GM12864 (cell line): ENCODE results near the gene EXOC6.
"Not testable (repeated sequence)": the region's sequence is repeated elsewhere in the genome, so short reads cannot be mapped to it uniquely, and the experiment has no call there.

ENCODE experiments used
- DNase-seq: peaks from one replicate; pipeline ENCODE4 v3.0.0-alpha.2; 2011; ENCODE audit warnings: low read depth
- H3K4me3 ChIP-seq: 2 replicates; pipeline ENCODE4 v1.5.1; 2011; ENCODE audit warnings: mild to moderate bottlenecking, low read depth, low read length, control low read depth
- TF ChIP-seq, protein P1 (sequence below): IDR thresholded peaks from 2 replicates; pipeline ENCODE4 v1.5.1; 2011; ENCODE audit warnings: low read depth, mild to moderate bottlenecking, moderate library complexity, low read length, control low read depth, inconsistent platforms; ENCODE audit errors: missing control alignments

EXOC6 gene

DNA sequence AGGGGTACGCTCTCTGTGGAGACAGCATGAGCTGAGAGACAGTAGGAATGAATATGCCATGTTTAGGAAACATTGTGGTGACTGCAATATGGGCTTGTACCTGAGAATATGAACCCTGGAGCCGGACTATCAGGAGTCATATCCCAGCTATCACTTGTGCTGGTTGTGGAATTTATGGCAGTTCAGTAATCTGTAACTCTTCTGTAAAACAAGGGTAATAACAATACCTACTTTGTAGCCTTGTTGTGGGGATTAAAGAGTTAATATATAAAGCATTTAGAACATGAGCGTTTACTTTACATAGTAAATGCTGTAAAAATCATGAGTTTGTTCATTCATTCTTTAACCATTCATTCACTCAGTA lies 44.4 kb downstream of the EXOC6 start:
- DNase-seq: no peak
- TF ChIP-seq, protein P1, sequence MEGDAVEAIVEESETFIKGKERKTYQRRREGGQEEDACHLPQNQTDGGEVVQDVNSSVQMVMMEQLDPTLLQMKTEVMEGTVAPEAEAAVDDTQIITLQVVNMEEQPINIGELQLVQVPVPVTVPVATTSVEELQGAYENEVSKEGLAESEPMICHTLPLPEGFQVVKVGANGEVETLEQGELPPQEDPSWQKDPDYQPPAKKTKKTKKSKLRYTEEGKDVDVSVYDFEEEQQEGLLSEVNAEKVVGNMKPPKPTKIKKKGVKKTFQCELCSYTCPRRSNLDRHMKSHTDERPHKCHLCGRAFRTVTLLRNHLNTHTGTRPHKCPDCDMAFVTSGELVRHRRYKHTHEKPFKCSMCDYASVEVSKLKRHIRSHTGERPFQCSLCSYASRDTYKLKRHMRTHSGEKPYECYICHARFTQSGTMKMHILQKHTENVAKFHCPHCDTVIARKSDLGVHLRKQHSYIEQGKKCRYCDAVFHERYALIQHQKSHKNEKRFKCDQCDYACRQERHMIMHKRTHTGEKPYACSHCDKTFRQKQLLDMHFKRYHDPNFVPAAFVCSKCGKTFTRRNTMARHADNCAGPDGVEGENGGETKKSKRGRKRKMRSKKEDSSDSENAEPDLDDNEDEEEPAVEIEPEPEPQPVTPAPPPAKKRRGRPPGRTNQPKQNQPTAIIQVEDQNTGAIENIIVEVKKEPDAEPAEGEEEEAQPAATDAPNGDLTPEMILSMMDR: no peak
- H3K4me3 ChIP-seq: no peak overlapping the region

GRCh38 chr10:92894081-92894655 lies 45.8 kb downstream of the EXOC6 start:
- no peak overlapping the region for H3K4me3 ChIP-seq
- DNase-seq: no peak
- TF ChIP-seq, protein P1: no peak

GRCh38 chr10:92897916-92898315 lies 49.6 kb downstream of the EXOC6 start:
- TF ChIP-seq, protein P1: no peak
- no peak overlapping the region for H3K4me3 ChIP-seq
- DNase-seq: no peak

DNA sequence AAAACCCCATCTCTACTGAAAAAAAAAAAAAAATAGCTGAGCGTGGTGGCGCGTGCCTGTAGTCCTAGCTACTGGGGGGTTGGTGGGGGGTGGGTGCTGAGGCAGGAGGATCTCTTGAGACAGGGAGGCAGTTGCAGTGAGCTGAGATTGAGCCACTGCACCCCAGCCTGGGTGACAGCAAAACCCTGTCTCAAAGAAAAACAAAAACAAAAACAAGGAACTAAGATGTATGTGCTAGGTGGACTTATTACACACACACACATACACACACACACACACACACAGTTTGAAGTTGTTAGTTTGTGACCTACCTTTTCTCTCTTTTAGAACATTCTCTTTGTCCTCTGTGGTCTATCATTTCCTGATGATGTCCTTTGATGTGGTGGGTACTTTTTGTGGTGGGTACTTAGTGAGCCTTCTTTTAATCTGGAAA lies 53.5 kb downstream of the EXOC6 start:
- H3K4me3 ChIP-seq: no peak overlapping the region
- TF ChIP-seq, protein P1: no peak
- DNase-seq: no peak

DNA sequence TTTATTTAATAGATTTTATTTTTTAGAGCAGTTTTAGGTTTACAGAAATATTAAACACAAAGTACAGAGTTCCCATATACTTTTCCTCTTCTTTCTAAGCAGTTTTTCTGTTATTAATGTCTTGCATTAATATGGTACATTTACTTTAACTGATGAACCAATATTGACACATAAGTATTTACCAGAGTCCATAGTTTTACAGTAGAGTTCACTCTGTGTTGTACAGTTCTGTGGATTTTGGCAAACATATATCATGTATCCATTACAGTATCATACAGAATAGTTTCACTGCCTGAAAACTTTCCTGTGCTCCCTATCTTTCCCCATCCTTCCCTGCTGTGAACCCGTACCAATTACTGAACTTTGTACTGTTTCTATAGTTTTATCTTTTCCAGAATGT lies 55.3 kb downstream of the EXOC6 start:
- no peak for DNase-seq
- TF ChIP-seq, protein P1: no peak
- H3K4me3 ChIP-seq: no peak overlapping the region

DNA sequence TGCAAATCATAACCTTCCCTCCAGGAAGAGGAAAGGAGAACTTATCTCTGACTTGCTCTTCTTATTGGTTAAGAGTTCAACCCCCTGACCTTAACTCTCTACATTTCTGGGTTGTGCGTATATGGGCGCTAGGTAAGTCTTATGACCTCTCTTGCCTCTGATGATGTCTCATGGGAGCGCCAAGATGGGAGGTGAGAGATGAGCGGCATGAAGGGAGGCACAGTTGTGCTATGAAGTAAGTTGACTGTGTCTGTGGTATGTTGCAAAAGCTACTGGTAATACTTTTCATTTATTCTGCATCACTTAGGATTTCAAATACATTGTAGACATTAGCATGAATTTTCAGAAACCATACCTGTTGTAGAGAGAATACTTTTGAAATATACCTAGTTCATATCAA lies 59.0 kb downstream of the EXOC6 start:
- DNase-seq: no peak
- TF ChIP-seq, protein P1: no peak
- H3K4me3 ChIP-seq: no peak overlapping the region

DNA sequence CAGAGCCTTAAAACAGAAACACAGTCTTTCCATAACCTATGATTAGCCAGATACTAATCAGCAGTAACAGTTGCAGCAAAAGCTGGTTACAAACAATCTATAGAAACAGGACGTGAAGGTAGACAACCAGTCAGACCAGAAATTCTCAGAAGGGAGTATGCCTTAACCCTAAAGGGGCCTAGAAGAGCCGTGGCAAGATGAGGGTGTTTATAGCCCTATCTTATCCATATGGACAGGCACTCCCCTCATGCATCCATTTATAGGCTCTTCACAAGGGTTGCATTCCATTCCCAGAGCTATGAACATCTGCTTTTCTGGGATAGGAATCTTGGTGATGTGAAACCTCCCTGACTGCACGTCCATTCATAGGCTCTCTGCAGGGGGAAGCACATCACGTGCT lies 64.3 kb downstream of the EXOC6 start:
- DNase-seq, H3K4me3 ChIP-seq: not testable (repeated sequence)
